ENCODE data around the gene SRGAP2C.

SRGAP2C gene

GRCh38 chr1:121440993-121441392 lies 256.2 kb downstream of the SRGAP2C start:
- no peak for TF ChIP-seq CTCF (IDR thresholded peaks at IDR 0.05; ENCODE audit: control insufficient read depth, insufficient read depth, low read depth, low read length, missing control alignments)
- no peak overlapping the region for H3K4me3 ChIP-seq (ENCODE audit: control insufficient read depth, low read depth, low read length)
- no peak for DNase-seq (ENCODE audit: low read depth)

Data from AG09309 (cell line).